Hair follicular keratinocyte (primary cell): ENCODE data around the gene BCKDHA. TPM values are rescaled to one million over a fixed set of nuclear protein-coding genes. Genes with fewer than 3 reads are reported as not detected.

Source experiments
- total RNA-seq: library from RNA; depleted of rRNA; stranded (reverse); fragments of >200 nt; gene quantifications from 2 replicates; pipeline ENCODE4 v1.2.3, GENCODE V29; 2015

BCKDHA gene
- total RNA-seq: 41.0 and 57.4 TPM in 2 replicates

DNA sequence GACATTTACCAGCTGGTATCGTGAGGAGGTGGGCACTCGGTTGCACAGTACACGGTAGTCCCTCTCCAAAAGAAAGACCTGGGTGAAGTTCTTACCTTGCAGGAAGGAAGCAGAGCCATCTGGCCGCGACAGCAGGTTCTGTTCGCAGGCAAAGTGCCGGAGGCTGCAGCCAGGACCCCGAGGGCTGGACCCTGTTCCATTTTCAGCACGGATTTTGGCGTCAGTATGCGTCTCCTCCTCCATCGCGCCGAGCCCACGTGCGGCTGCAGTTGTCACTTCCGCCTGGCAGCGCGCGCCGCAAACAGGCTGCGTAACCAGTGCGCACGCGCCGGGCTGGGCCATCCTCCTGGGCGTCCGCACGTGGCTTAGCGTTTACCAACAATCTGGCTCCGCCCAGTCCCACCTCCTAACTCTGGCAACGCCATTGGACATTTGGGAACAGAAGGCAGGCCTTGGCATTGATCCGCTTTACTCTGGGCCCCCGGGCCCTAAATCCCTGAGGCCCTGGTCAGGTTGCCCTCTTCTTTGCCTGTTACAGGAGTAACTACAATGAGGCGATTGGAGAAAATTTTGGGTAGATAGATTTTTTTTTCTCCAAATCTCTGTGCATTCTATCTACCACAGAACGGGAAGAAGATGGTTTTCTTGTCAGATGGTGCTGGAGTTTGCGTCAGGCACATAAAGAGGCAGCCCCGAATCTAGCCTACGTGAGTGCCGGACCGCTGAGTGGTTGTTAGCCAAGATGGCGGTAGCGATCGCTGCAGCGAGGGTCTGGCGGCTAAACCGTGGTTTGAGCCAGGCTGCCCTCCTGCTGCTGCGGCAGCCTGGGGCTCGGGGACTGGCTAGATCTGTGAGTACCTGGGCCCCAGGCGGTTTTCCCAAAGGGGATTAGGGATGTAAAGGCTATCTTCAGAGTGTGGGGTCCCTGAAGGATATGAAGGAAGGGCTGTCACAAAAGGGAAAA lies at the start of gene BCKDHA, which contains the start of gene EXOSC5:
Gene BCKDHA, plus strand, starts transcription at position 733 of the 964 bp plus-strand sequence. Its CDS starts 10 bp downstream, at position 743.
Gene EXOSC5, minus strand, starts transcription at position 274 of the 964 bp plus-strand sequence. Its CDS starts 31 bp downstream, at position 243.

DNA sequence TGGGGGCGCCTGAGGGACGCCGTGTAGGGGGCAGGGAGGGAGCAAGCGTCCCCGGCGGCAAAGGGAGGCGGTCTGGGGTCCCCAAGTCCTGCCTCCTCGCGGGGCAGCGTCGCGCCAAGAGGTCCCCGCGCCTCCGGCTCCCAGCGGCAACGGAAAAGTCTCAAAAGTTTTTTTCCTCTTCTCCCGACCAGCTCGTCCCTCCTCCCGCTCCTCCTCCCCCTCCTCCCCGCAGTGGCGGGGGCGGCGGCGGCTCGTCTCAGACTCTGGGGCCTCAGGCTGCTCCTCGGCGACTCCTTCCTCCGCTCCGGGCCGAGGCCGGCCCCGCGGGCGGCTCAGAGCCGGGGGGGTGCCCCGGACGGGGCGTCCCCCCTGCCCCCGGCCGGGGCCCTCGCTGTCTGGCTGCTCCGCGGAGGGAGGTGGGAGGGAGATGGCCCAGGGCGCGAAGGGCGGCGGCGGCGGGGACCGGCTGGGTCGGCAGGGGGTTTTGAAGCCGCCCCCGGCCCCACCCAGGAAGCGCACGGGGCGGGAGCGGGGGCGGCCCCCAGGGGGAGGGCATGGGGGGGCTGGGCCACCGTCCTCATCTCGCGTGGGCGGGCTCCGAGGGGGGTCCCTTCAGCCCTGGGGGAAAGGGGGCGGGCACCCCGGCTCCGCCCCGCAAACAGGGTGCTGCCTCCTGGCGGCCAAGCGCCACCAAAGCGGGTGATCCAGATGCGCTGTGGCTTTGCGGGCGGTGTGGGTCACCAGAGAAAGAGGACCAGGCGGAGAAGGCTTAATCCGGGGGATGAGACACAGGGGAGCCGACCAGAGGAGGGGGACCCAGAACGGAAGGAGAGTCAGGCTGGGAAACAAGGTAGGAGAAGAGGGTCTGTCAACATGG lies 43.9 kb upstream of the BCKDHA start, which contains the start of gene TGFB1:
Gene TGFB1, minus strand, starts transcription at position 457 of the 877 bp plus-strand sequence. CDS start 878 bp downstream, outside the sequence.

DNA sequence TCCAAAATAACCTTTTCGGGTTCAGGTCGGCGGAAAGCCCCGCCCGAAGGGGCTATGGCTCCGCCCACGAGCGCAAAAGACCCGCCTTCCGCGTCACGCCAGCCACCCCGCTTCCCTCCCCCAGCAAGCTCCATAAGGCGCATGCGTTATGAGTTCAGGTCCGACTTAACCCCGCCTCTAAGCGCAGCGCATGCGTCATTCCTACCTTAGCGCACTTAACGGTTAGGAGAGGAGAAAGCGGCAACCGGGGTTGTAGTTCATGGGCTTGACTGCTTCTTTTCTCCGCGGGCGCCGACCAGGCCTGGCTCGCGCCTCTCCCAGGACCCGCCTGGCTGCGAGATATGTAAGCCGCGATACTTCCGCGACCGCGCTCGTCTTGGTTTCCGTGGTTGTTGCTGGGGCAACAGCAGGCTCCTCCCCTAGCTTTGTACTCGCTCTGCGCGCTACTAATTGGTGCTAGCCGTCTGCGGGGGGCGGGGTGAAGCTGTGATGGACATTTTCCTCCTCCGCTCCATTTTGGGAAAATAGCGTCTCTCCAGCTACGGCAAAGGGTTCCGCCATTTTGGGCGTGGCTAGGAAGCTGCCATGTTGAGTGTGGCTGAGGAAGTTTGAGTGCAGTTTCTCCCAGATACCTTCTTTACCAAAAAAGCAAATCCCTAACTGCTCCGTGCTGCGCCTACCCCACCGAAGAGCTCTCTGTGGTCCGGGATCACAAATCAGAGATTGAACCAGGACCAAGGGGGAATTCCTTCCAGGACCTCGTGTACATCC lies 33.7 kb upstream of the BCKDHA start, which contains the start of gene B9D2:
Gene B9D2, minus strand, starts transcription at position 397 of the 771 bp plus-strand sequence. CDS start 630 bp downstream, outside the sequence.

DNA sequence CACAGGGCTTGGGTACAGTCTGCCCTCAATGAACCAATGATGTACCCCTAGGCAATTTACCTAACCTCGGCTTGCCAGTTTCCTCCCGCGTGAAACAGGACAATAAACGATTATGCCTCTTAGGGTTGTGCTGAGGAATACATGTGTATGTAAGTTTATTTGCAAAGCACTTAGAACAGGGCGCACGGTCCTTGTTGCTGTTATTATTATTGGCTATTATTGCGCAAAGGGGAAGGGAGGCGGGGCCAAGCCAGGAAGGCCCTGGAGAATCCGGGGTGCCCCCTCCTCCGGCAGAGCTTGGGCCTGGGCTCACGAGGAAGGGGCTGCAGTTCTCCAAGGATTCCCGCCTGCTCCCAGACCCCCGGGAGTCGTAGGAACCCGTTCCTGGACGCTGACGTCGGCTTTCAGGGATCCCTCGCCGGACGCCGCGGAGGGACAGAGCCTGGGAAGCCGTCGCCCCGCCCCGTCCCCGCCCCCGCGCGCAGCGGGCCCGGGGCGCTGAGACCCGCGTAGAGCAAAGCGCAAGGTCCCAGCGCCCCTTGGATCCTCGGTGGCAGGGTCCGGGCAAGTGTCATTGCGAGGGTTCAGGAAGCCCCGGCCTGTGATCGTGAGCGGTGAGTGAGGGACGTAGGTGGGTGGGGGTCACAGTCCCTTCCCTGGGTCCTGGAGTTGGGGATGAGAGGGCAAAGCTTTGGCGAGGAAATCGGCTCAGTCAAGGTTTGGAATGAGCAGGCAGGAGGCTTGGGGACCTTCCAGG lies 21.2 kb upstream of the BCKDHA start, which contains the start of gene TMEM91:
Gene TMEM91, plus strand, starts transcription at position 293 of the 757 bp plus-strand sequence. CDS start 1,777 bp downstream, outside the sequence.

DNA sequence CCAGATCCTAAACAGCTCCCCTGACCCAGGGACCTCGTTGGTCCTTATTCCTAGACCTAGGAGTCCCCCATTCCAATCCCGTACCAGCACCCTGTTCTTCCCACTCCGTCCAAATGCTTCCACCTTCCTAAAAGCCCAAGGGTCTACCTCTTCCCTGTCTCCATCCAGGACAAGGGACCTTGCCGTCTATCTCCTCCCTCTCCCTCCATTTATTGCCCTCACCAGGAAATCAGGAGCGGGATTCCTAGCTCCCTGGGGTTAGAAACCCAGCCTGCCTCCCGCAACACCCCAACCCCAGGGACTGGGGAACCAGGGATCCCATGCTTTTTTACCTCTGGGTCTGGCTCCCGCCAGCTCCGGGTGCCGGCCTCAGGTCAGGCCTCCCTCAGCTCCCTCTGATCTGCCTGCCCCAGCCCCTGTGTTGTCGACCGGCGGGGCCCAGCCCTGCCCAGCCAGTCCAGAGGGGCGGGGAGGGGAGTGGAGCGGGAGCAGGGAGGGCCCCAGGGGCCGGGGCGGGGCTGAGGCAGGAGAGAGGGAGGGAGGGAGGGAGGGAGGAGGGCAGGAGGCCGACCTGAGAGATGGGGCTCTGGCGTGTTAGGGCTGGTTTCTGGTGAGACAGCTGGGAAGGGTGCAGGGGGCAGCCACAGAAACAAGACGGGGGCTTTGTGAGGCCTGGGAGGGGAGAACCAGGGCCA lies 29.5 kb downstream of the BCKDHA start, which contains the start of gene B3GNT8:
Gene B3GNT8, minus strand, starts transcription at position 423 of the 695 bp plus-strand sequence. CDS start 596 bp downstream, outside the sequence.

DNA sequence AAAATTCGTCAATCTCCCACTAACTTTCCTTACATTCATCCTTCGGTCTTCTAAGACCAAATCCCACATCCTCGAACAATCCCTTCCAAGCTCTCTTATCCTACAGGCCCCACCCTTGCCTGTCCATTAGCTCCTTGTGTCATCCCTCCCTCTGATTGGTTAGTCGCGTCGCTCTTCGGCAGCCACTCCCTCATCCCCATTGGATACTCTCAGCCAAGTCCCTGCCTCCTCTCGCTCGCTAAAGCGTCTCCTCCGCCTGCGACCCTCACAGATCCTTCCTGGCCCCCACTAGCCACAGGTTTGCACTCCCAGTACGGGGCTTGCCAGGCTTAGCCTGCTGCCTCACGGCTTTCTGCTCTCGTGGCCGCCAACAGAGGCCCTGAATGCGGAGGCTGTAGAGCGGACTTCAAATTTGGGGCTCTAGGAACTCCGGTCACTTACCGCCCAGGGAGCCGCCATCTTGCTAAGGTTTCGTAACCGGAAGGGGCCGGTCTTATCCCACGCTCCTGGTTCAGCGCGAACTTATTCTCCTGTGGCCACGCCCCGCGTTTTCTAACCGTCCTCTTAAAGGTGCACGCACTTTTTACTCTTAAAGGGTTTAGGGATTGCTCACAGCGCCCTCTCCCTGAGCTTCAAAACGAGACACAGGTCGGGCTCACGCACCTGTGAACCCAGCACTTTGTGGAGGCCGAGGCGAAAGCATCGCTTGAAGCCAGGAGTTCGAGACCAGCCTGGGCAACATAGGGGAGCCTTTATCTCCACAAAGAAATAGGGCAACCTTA lies 42.0 kb downstream of the BCKDHA start, which contains the start of gene DMAC2:
Gene DMAC2, minus strand, starts transcription at position 472 of the 782 bp plus-strand sequence. Its CDS starts 13 bp downstream, at position 459.

DNA sequence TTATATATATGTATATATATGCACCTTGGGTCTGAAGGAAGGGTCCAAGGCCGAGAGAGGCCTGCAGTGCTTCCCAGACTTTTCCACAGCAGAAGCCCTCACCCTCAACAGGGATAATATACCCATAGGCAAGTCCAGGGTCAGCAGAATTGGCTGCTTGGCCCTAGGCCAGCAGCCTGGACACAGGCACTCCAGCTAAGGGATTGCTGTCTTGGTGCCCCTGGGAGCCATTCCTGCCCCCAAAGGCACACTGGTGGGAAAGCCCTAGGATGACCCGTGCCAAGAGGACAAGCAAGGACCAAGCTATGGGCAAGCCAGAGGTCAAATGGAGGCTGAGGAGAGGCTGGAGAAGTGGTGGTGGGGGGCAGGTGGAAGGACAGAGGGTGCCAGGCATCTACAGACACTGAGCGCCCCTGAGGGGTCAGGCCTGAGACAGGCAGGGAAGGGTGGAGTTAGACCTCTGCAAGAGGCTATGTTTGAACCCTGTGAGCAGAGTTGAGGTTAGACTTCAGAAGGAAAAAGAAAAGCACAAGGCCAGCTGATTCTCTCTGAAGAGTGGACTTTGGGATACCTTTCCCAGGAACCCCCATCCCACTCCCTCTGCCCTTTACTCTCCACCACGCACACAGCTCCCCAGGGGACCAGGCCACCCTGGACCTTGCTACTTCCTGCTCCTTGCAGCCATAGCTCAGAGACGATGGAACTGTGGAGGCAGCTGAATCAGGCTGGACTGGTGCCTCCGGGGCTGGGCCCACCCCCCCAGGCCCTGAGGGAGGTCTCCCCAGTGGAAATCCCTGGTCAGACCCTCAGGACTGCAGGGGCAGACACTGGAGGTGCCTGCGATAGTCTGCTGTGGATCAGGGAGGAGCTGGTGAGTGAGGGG lies 45.1 kb downstream of the BCKDHA start, which contains the start of gene ERICH4:
Gene ERICH4, plus strand, starts transcription at position 684 of the 883 bp plus-strand sequence. Its CDS starts 14 bp downstream, at position 698.

Other genes with a start within 250 kb of the BCKDHA start
- gene CYP2S1, start 204.6 kb upstream of the BCKDHA start, total RNA-seq: 6.8 and 7.8 TPM in 2 replicates
- gene AXL, start 178.6 kb upstream of the BCKDHA start, total RNA-seq: 66.6 and 94.9 TPM in 2 replicates
- gene HNRNPUL1, start 133.4 kb upstream of the BCKDHA start, total RNA-seq: 88.9 and 118 TPM in 2 replicates
- 7.7 and 8.1 TPM in 2 replicates for gene CCDC97, start 87.6 kb upstream of the BCKDHA start, total RNA-seq
- gene TGFB1, start 43.9 kb upstream of the BCKDHA start, total RNA-seq: 17.8 and 24.1 TPM in 2 replicates
- gene B9D2, start 33.7 kb upstream of the BCKDHA start, total RNA-seq: 6.5 and 7.0 TPM in 2 replicates
- 8.2 and 12.5 TPM in 2 replicates for gene TMEM91, start 21.3 kb upstream of the BCKDHA start, total RNA-seq
- 30.5 and 45.2 TPM in 2 replicates for gene EXOSC5, start 459 bp upstream of the BCKDHA start, total RNA-seq
- gene B3GNT8, start 29.6 kb downstream of the BCKDHA start, total RNA-seq: 6.3 and 9.4 TPM in 2 replicates
- 53.7 and 76.6 TPM in 2 replicates for gene DMAC2, start 42.1 kb downstream of the BCKDHA start, total RNA-seq
- not detected in 2 replicates for gene ERICH4, start 45.3 kb downstream of the BCKDHA start, total RNA-seq
- not detected in 2 replicates for gene CEACAM21, start 178.3 kb downstream of the BCKDHA start, total RNA-seq
- not detected in 2 replicates for gene CEACAM4, start 229.3 kb downstream of the BCKDHA start, total RNA-seq